ENCODE measurements around the gene ESYT2.

ESYT2 gene

DNA sequence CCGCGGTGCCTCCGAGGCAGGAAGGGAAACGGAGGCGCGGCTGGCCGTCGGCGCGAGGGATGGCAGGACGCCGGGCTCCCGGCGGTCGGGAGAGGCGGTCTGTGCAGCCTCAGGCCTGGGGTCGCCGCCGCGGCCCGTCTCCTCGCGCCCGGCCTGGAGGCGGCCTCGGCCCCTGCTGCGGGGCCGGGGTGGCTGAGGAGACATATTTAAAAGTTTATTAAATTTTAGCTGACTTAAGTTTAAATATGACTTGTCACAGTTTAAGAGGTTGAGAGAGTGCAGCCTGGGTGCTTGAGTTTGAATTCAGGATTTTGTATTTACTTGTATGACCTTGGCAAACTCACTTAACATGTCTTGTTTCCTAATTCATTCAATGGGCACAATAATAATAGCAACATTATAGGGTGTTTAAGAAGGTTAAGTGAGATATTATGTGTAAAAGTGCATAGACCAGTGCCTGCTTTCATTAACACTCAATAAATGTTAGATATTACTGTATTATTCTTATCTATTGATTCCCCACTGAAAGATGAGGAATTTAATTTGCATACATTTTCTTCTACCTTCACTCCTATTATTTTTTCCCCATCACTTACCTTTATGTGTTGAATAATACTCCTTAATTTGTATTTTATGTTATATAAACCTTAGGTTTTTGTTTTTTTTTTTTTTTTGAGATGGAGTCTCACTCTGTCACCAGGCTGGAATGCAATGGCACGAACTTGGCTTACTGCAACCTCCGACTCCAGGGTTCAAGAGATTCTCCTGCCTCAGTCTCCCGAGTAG is 27.8 kb upstream of the ESYT2 start:
- peak in 1 of 3 donors; percentile 35 for DNase-seq
- WGBS (ENCODE audit: insufficient coverage): 0% methylated on average over 14 of the region's 31 CpGs
- Histone ChIP-seq H3K36me3 (ENCODE audit: control insufficient read depth in 4 of 4, insufficient read depth in 4 of 4, low read length in 3 of 4) (no peaks in the 10 kb centered on the region), H3K9me3 (ENCODE audit: control extremely low read depth in 1 of 5, control insufficient read depth in 4 of 5, insufficient read depth in 2 of 5, low read depth in 1 of 5, low read length in 4 of 5) (no peaks in the 10 kb centered on the region), H3K27ac (ENCODE audit: insufficient read depth in 1 of 2, low read depth in 1 of 2, low read length in 2 of 2, poor library complexity in 1 of 2, severe bottlenecking in 2 of 2) (peak overlapping the region; percentile 46 to 79), H3K4me3 (ENCODE audit: control insufficient read depth in 1 of 7, extremely low read depth in 1 of 7, insufficient read depth in 4 of 7, low read depth in 2 of 7, low read length in 6 of 7) (peak overlapping the region; percentile 61 to 87 (median 85)), H3K4me1 (ENCODE audit: control extremely low read depth in 1 of 4, control insufficient read depth in 4 of 4, insufficient read depth in 4 of 4, low read length in 3 of 4) (peaks cover 3 to 53% (median 37%) of the 10 kb centered on the region in 4 experiments), H3K27me3 (replicated peaks in 2 of 5; ENCODE audit: control insufficient read depth in 4 of 5, insufficient read depth in 5 of 5, low read length in 4 of 5) (no peaks in the 10 kb centered on the region)
- CTCF ChIA-PET: interaction anchor here (1.9 to 2.5 kb wide), 2 partner anchors 10 to 120 kb away, joined by 4 to 10 read pairs; no protein-coding TSS in a partner anchor
- POLR2A ChIA-PET: interaction anchor here (0.6 to 0.7 kb wide), 2 partner anchors 15 to 23 kb away, joined by 3 read pairs; no protein-coding TSS in a partner anchor

DNA sequence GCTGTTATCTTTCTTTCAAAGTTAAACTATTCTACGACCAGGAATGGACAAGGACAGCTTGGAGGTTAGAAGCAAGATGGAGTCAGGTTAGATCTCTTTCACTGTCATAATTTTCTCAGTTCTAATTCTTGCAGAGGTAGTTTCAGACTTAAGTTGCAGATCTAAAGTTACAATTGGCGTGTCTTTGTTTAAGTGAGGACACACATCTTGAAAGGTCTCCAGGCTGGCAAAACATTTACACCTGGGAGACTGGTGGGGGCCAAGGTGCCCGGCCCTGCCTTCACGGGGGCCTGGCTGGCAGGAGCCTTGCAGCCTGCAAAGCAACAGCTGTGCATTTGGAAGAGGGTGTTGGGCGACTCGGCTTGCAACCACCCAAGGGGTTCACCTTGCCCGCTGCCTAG is 25.4 kb upstream of the ESYT2 start:
- no peaks in the 10 kb centered on the region for H3K27me3 ChIP-seq (replicated peaks in 2 of 5; ENCODE audit: control insufficient read depth in 4 of 5, insufficient read depth in 5 of 5, low read length in 4 of 5)
- DNase-seq: no peak
- ChIA-PET POLR2A (no interaction called here), CTCF (interaction anchor here (1.2 to 2.5 kb wide), 5 partner anchors 13 to 122 kb away, joined by 3 to 10 read pairs (median 4); no protein-coding TSS in a partner anchor)
- no peak overlapping the region for H3K27ac ChIP-seq (ENCODE audit: insufficient read depth in 1 of 2, low read depth in 1 of 2, low read length in 2 of 2, poor library complexity in 1 of 2, severe bottlenecking in 2 of 2)
- H3K9me3 ChIP-seq (ENCODE audit: control extremely low read depth in 1 of 5, control insufficient read depth in 4 of 5, insufficient read depth in 2 of 5, low read depth in 1 of 5, low read length in 4 of 5): peaks cover 0 to under 1% (median 0%) of the 10 kb centered on the region in 5 experiments
- H3K4me3 ChIP-seq (ENCODE audit: control insufficient read depth in 1 of 7, extremely low read depth in 1 of 7, insufficient read depth in 4 of 7, low read depth in 2 of 7, low read length in 6 of 7): no peak overlapping the region
- peaks cover 3 to 46% (median 28%) of the 10 kb centered on the region in 4 experiments for H3K4me1 ChIP-seq (ENCODE audit: control extremely low read depth in 1 of 4, control insufficient read depth in 4 of 4, insufficient read depth in 4 of 4, low read length in 3 of 4)
- 99% methylated on average over 6 of the region's 7 CpGs for WGBS (ENCODE audit: insufficient coverage)
- no peaks in the 10 kb centered on the region for H3K36me3 ChIP-seq (ENCODE audit: control insufficient read depth in 4 of 4, insufficient read depth in 4 of 4, low read length in 3 of 4)

DNA sequence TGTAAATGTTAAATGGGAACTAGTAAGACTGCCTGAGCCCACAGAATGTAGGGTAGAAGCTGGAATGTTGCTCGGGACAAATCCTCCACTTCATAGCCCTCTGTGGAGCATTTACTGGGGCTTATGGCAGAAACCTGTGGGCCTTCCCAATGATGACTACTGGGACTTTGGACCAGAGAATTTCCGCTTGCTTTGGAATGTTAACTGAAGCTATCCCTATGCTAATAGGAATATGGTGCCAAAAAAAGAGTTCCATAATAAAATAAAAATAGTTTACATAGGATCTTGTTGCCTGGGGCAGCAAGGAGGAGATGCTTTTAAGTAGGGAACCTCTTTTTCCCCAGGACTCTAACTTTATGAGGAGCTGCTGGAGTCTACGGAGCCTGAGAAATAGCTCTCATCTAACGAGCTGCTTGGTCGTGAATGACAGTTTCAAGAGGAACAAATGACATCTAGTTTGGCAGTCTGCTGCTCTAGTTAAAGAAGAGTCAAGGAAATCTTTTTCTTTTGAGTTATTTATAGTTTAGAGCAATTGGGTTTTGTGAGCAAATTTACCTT is 21.3 kb upstream of the ESYT2 start:
- H3K4me1 ChIP-seq (ENCODE audit: control extremely low read depth in 1 of 4, control insufficient read depth in 4 of 4, insufficient read depth in 4 of 4, low read length in 3 of 4): peaks cover 0 to 27% (median 11%) of the 10 kb centered on the region in 4 experiments
- no peak overlapping the region for H3K4me3 ChIP-seq (ENCODE audit: control insufficient read depth in 1 of 7, extremely low read depth in 1 of 7, insufficient read depth in 4 of 7, low read depth in 2 of 7, low read length in 6 of 7)
- H3K27me3 ChIP-seq (replicated peaks in 2 of 5; ENCODE audit: control insufficient read depth in 4 of 5, insufficient read depth in 5 of 5, low read length in 4 of 5): no peaks in the 10 kb centered on the region
- DNase-seq: no peak
- 100% methylated on average over 4 of the region's 5 CpGs for WGBS (ENCODE audit: insufficient coverage)
- H3K27ac ChIP-seq (ENCODE audit: insufficient read depth in 1 of 2, low read depth in 1 of 2, low read length in 2 of 2, poor library complexity in 1 of 2, severe bottlenecking in 2 of 2): no peak overlapping the region
- POLR2A ChIA-PET: no interaction called here
- CTCF ChIA-PET: interaction anchor here (0.9 to 1.6 kb wide), 4 partner anchors 9 to 15 kb away, joined by 3 to 6 read pairs (median 4); no protein-coding TSS in a partner anchor
- peaks cover 0 to 7% (median 0%) of the 10 kb centered on the region in 5 experiments for H3K9me3 ChIP-seq (ENCODE audit: control extremely low read depth in 1 of 5, control insufficient read depth in 4 of 5, insufficient read depth in 2 of 5, low read depth in 1 of 5, low read length in 4 of 5)
- H3K36me3 ChIP-seq (ENCODE audit: control insufficient read depth in 4 of 4, insufficient read depth in 4 of 4, low read length in 3 of 4): no peaks in the 10 kb centered on the region

DNA sequence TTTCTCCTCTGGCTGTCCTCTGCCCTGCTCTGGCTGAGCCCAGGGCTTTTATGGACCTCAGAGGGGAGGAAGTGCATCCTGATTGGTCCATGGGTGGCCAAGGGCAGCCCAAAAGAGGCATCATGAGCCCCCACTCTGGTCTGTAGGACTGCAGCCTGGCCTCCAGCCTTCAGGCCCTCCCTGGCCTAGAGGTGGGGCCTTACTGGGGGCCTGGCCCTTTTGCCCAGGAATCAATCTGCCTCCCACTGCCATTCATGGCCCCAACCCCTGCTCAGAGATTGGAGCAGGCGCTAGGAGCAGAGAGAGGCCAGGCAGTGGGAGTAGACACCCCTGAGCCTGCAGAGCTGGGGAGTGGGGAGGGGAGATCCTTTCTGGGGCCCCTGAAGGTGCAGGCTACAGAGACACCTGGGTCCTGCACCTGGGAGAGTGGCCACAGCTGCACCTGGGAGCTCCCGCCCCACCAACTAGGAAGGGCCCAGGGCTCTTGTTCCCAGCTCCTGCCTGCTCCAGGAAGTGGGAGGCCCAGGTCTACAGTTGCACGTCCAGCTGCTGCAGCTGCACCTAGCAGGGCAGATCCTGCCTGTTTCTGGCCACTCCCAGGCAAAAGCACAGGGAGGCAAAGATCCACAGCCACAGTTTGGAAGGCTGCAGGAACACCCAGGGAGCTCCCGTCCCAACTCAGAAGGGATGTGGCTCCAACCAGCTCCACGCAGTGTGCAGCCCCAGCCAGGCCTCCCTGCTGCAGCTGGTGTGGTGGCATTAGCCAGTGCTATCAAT is 20.6 kb upstream of the ESYT2 start:
- H3K27ac ChIP-seq (ENCODE audit: insufficient read depth in 1 of 2, low read depth in 1 of 2, low read length in 2 of 2, poor library complexity in 1 of 2, severe bottlenecking in 2 of 2): no peak overlapping the region
- no peak for DNase-seq
- WGBS (ENCODE audit: insufficient coverage): 67% methylated on average over 2 of the region's 5 CpGs
- ChIA-PET CTCF (interaction anchor here (1.4 to 1.6 kb wide), 3 partner anchors 8 to 14 kb away, joined by 4 to 6 read pairs (median 5); no protein-coding TSS in a partner anchor), POLR2A (no interaction called here)
- no peaks in the 10 kb centered on the region for H3K36me3 ChIP-seq (ENCODE audit: control insufficient read depth in 4 of 4, insufficient read depth in 4 of 4, low read length in 3 of 4)
- H3K9me3 ChIP-seq (ENCODE audit: control extremely low read depth in 1 of 5, control insufficient read depth in 4 of 5, insufficient read depth in 2 of 5, low read depth in 1 of 5, low read length in 4 of 5): peaks cover 0 to 7% (median 0%) of the 10 kb centered on the region in 5 experiments
- H3K4me1 ChIP-seq (ENCODE audit: control extremely low read depth in 1 of 4, control insufficient read depth in 4 of 4, insufficient read depth in 4 of 4, low read length in 3 of 4): peaks cover 0 to 25% (median 9%) of the 10 kb centered on the region in 4 experiments
- no peak overlapping the region for H3K4me3 ChIP-seq (ENCODE audit: control insufficient read depth in 1 of 7, extremely low read depth in 1 of 7, insufficient read depth in 4 of 7, low read depth in 2 of 7, low read length in 6 of 7)
- no peaks in the 10 kb centered on the region for H3K27me3 ChIP-seq (replicated peaks in 2 of 5; ENCODE audit: control insufficient read depth in 4 of 5, insufficient read depth in 5 of 5, low read length in 4 of 5)

DNA sequence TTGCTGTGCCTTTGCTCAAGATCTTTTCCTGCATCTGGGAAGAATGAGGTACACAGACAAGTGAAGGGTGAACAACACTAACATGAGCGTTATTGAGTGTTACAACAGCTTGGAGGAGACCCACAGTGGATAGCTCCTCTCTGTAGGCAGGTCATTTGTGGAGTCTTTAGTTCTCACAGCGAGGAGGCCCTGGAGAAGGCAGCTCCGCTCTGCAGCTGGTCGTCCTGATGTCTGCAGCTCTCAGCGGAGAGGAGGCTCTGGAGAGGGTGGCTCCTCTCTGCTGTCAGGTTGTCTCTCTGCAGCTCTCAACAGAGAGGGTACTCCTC is 20.1 kb upstream of the ESYT2 start:
- ChIA-PET POLR2A (no interaction called here), CTCF (interaction anchor here (1.5 kb wide), 1 partner anchor 9 kb away, joined by 4 read pairs; no protein-coding TSS in a partner anchor)
- no peak for DNase-seq
- no peak overlapping the region for H3K4me3 ChIP-seq (ENCODE audit: control insufficient read depth in 1 of 7, extremely low read depth in 1 of 7, insufficient read depth in 4 of 7, low read depth in 2 of 7, low read length in 6 of 7)
- no peaks in the 10 kb centered on the region for H3K27me3 ChIP-seq (replicated peaks in 2 of 5; ENCODE audit: control insufficient read depth in 4 of 5, insufficient read depth in 5 of 5, low read length in 4 of 5)
- peaks cover 0 to 25% (median 9%) of the 10 kb centered on the region in 4 experiments for H3K4me1 ChIP-seq (ENCODE audit: control extremely low read depth in 1 of 4, control insufficient read depth in 4 of 4, insufficient read depth in 4 of 4, low read length in 3 of 4)
- H3K36me3 ChIP-seq (ENCODE audit: control insufficient read depth in 4 of 4, insufficient read depth in 4 of 4, low read length in 3 of 4): no peaks in the 10 kb centered on the region
- peaks cover 0 to 7% (median 0%) of the 10 kb centered on the region in 5 experiments for H3K9me3 ChIP-seq (ENCODE audit: control extremely low read depth in 1 of 5, control insufficient read depth in 4 of 5, insufficient read depth in 2 of 5, low read depth in 1 of 5, low read length in 4 of 5)
- no peak overlapping the region for H3K27ac ChIP-seq (ENCODE audit: insufficient read depth in 1 of 2, low read depth in 1 of 2, low read length in 2 of 2, poor library complexity in 1 of 2, severe bottlenecking in 2 of 2)
- 91% methylated on average over 5 of the region's 5 CpGs for WGBS (ENCODE audit: insufficient coverage)

DNA sequence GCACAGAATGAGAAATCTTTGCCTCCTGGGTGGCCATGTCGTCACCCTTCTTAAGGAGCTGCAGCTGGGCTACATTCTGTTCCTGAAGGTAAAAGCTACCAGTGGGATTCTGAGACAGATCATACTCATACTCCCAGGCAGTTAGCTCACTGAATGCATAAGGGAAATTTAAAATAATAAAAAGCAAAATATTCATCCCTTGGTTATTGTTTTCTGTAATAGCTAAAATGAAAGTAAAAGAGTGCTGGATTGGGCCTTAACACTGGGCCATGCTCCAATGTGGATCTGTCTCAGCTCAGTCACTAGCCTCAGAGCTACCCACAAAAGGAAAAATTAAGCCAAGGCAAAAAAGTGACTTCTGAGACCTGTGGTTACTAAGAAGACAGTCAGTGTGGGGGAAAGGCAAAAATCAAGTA is 18.1 kb upstream of the ESYT2 start:
- WGBS (ENCODE audit: insufficient coverage): 100% methylated on average over 1 of the region's 1 CpG
- H3K27ac ChIP-seq (ENCODE audit: insufficient read depth in 1 of 2, low read depth in 1 of 2, low read length in 2 of 2, poor library complexity in 1 of 2, severe bottlenecking in 2 of 2): peak overlapping the region in 1 of 2 experiments; percentile 64
- ChIA-PET POLR2A (interaction anchor here (0.5 kb wide), 1 partner anchor 19 kb away, joined by 3 read pairs; no protein-coding TSS in a partner anchor), CTCF (interaction anchor here (0.8 to 1.6 kb wide), 7 partner anchors 10 to 130 kb away, joined by 3 to 6 read pairs (median 4); no protein-coding TSS in a partner anchor)
- H3K36me3 ChIP-seq (ENCODE audit: control insufficient read depth in 4 of 4, insufficient read depth in 4 of 4, low read length in 3 of 4): no peaks in the 10 kb centered on the region
- H3K4me1 ChIP-seq (ENCODE audit: control extremely low read depth in 1 of 4, control insufficient read depth in 4 of 4, insufficient read depth in 4 of 4, low read length in 3 of 4): peaks cover 0 to 12% (median 4%) of the 10 kb centered on the region in 4 experiments
- no peaks in the 10 kb centered on the region for H3K27me3 ChIP-seq (replicated peaks in 2 of 5; ENCODE audit: control insufficient read depth in 4 of 5, insufficient read depth in 5 of 5, low read length in 4 of 5)
- H3K9me3 ChIP-seq (ENCODE audit: control extremely low read depth in 1 of 5, control insufficient read depth in 4 of 5, insufficient read depth in 2 of 5, low read depth in 1 of 5, low read length in 4 of 5): peaks cover 0 to 7% (median 0%) of the 10 kb centered on the region in 5 experiments
- H3K4me3 ChIP-seq (ENCODE audit: control insufficient read depth in 1 of 7, extremely low read depth in 1 of 7, insufficient read depth in 4 of 7, low read depth in 2 of 7, low read length in 6 of 7): peak overlapping the region in 3 of 7 experiments; percentile 19 to 52 (median 22)
- no peak for DNase-seq
